ENCODE data around the gene KIFBP. TPM values are rescaled to one million over a fixed set of nuclear protein-coding genes. Genes with fewer than 3 reads are reported as not detected.

Gene KIFBP
- total and polyA plus RNA-seq, 9 of the 15 experiments (the other 6 are each of a cell fraction or from before 2014, with no cell fraction given) = 5.6 to 23.2 (median 14.8) TPM

DNA sequence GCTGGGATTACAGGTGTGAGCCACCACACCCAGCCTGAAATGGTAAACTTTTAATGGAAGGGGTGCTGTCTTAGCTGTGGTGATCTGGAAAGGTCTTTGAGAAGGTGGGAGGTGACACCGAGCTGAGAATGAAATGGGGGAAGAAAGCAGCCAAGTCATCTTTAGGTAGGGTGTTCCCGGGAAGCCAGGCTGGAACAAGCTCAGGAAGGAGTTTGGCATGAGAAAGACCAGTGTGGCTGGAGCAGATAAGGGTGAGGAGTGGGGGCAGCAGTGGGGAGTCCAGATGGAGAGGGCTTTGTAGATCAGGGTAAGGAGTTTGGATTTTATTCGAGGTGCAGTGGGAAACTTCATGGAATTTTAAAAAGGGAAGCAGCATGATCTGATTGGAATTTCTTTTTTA is 30.0 kb downstream of the KIFBP start (continued):
- TF ChIP-seq, protein P1, sequence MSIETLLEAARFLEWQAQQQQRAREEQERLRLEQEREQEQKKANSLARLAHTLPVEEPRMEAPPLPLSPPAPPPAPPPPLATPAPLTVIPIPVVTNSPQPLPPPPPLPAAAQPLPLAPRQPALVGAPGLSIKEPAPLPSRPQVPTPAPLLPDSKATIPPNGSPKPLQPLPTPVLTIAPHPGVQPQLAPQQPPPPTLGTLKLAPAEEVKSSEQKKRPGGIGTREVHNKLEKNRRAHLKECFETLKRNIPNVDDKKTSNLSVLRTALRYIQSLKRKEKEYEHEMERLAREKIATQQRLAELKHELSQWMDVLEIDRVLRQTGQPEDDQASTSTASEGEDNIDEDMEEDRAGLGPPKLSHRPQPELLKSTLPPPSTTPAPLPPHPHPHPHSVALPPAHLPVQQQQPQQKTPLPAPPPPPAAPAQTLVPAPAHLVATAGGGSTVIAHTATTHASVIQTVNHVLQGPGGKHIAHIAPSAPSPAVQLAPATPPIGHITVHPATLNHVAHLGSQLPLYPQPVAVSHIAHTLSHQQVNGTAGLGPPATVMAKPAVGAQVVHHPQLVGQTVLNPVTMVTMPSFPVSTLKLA (conservative IDR thresholded peaks at IDR 0.05) = no peak
- TF ChIP-seq NR4A1 (CRISPR knock-in tag; IDR thresholded peaks at IDR 0.05) (no peak), NR4A1 (tag; IDR thresholded peaks at IDR 0.05) (no peak), ZNF354B (CRISPR knock-in tag; IDR thresholded peaks at IDR 0.05) (no peak), ZNF12 (CRISPR knock-in tag; IDR thresholded peaks at IDR 0.05) (no peak), ZNF121 (CRISPR knock-in tag; conservative IDR thresholded peaks at IDR 0.05) (no peak), FOXJ3 (CRISPR knock-in tag; IDR thresholded peaks at IDR 0.05) (no peak), BDP1 (IDR thresholded peaks at IDR 0.05; ENCODE audit: insufficient read depth, insufficient read length) (no peak), ZNF79 (CRISPR knock-in tag; IDR thresholded peaks at IDR 0.05; ENCODE audit: low read depth) (no peak), DPF2 (IDR thresholded peaks at IDR 0.05) (peak; percentile 87), PCBP1 (IDR thresholded peaks at IDR 0.05; ENCODE audit: low read depth, low read length, poor library complexity, severe bottlenecking) (no peak), USF2 (CRISPR knock-in tag; IDR thresholded peaks at IDR 0.05) (no peak), U2AF1 (optimal IDR thresholded peaks at IDR 0.05; ENCODE audit: low read depth, low read length) (no peak), CBFA2T2 (conservative IDR thresholded peaks at IDR 0.05) (peak; percentile 81), ETV6 (IDR thresholded peaks at IDR 0.05; ENCODE audit: borderline replicate concordance in 1 of 2, low read depth in 2 of 2, low read length in 1 of 2) (no peak), ETV6 (CRISPR knock-in tag; IDR thresholded peaks at IDR 0.05; ENCODE audit: borderline replicate concordance) (no peak), ZNF695 (CRISPR knock-in tag; IDR thresholded peaks at IDR 0.05) (no peak)
- TF ChIP-seq, protein P2, sequence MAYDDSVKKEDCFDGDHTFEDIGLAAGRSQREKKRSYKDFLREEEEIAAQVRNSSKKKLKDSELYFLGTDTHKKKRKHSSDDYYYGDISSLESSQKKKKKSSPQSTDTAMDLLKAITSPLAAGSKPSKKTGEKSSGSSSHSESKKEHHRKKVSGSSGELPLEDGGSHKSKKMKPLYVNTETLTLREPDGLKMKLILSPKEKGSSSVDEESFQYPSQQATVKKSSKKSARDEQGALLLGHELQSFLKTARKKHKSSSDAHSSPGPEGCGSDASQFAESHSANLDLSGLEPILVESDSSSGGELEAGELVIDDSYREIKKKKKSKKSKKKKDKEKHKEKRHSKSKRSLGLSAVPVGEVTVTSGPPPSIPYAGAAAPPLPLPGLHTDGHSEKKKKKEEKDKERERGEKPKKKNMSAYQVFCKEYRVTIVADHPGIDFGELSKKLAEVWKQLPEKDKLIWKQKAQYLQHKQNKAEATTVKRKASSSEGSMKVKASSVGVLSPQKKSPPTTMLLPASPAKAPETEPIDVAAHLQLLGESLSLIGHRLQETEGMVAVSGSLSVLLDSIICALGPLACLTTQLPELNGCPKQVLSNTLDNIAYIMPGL (CRISPR knock-in tag; IDR thresholded peaks at IDR 0.05) = no peak
- TF ChIP-seq, protein P3, sequence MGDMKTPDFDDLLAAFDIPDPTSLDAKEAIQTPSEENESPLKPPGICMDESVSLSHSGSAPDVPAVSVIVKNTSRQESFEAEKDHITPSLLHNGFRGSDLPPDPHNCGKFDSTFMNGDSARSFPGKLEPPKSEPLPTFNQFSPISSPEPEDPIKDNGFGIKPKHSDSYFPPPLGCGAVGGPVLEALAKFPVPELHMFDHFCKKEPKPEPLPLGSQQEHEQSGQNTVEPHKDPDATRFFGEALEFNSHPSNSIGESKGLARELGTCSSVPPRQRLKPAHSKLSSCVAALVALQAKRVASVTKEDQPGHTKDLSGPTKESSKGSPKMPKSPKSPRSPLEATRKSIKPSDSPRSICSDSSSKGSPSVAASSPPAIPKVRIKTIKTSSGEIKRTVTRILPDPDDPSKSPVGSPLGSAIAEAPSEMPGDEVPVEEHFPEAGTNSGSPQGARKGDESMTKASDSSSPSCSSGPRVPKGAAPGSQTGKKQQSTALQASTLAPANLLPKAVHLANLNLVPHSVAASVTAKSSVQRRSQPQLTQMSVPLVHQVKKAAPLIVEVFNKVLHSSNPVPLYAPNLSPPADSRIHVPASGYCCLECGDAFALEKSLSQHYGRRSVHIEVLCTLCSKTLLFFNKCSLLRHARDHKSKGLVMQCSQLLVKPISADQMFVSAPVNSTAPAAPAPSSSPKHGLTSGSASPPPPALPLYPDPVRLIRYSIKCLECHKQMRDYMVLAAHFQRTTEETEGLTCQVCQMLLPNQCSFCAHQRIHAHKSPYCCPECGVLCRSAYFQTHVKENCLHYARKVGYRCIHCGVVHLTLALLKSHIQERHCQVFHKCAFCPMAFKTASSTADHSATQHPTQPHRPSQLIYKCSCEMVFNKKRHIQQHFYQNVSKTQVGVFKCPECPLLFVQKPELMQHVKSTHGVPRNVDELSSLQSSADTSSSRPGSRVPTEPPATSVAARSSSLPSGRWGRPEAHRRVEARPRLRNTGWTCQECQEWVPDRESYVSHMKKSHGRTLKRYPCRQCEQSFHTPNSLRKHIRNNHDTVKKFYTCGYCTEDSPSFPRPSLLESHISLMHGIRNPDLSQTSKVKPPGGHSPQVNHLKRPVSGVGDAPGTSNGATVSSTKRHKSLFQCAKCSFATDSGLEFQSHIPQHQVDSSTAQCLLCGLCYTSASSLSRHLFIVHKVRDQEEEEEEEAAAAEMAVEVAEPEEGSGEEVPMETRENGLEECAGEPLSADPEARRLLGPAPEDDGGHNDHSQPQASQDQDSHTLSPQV (IDR thresholded peaks at IDR 0.05) = no peak
- TF ChIP-seq, protein P4, sequence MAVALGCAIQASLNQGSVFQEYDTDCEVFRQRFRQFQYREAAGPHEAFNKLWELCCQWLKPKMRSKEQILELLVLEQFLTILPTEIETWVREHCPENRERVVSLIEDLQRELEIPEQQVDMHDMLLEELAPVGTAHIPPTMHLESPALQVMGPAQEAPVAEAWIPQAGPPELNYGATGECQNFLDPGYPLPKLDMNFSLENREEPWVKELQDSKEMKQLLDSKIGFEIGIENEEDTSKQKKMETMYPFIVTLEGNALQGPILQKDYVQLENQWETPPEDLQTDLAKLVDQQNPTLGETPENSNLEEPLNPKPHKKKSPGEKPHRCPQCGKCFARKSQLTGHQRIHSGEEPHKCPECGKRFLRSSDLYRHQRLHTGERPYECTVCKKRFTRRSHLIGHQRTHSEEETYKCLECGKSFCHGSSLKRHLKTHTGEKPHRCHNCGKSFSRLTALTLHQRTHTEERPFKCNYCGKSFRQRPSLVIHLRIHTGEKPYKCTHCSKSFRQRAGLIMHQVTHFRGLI (CRISPR knock-in tag; IDR thresholded peaks at IDR 0.05) = no peak

All from K562 (cell line).